Fibroblast of pulmonary artery (primary cell): ENCODE measurements around the gene GGT7.
"Not testable (repeated sequence)": the region's sequence is repeated elsewhere in the genome, so short reads cannot be mapped to it uniquely, and the experiment has no call there.

ENCODE experiments used
- DNase-seq: peaks from one replicate; pipeline ENCODE4 v3.0.0-alpha.2; 2010; ENCODE audit warnings: low read depth
- H3K4me3 ChIP-seq: replicated peaks from 2 replicates; pipeline ENCODE4 v1.5.1; 2011; ENCODE audit warnings: low read depth, mild to moderate bottlenecking, control low read depth, low read length, moderate library complexity
- CTCF ChIP-seq: IDR thresholded peaks from 2 replicates; pipeline ENCODE4 v1.5.1; 2011; ENCODE audit warnings: mild to moderate bottlenecking, control low read depth, low read length, inconsistent platforms; ENCODE audit errors: missing control alignments

GGT7 gene

GRCh38 chr20:34815636-34816035, 57.0 kb downstream of the GGT7 start:
- no peak overlapping the region for H3K4me3 ChIP-seq
- DNase-seq, result no peak

GRCh38 chr20:34808583-34808982, 64.1 kb downstream of the GGT7 start:
- no peak for TF ChIP-seq CTCF
- H3K4me3 ChIP-seq, result no peak overlapping the region
- DNase-seq, result no peak

More at GRCh38 chr20:34815636-34816035, 57.0 kb downstream of the GGT7 start:
- TF ChIP-seq CTCF, result no peak

GRCh38 chr20:34807944-34808465, 64.7 kb downstream of the GGT7 start:
- not testable (repeated sequence) for DNase-seq, H3K4me3 ChIP-seq

- no peak for TF ChIP-seq CTCF
- DNase-seq, result no peak
Observed at GRCh38 chr20:34806255-34806654, 66.4 kb downstream of the GGT7 start.

GRCh38 chr20:34798871-34799270, 73.8 kb downstream of the GGT7 start:
- no peak for TF ChIP-seq CTCF
- DNase-seq, result no peak
- no peak overlapping the region for H3K4me3 ChIP-seq

More at GRCh38 chr20:34806255-34806654, 66.4 kb downstream of the GGT7 start:
- no peak overlapping the region for H3K4me3 ChIP-seq

- no peak overlapping the region for H3K4me3 ChIP-seq
- TF ChIP-seq CTCF, result no peak
- no peak for DNase-seq
Observed at GRCh38 chr20:34798328-34798727, 74.3 kb downstream of the GGT7 start.

GRCh38 chr20:34797012-34797995, 75.4 kb downstream of the GGT7 start:
- no peak for TF ChIP-seq CTCF
- no peak overlapping the region for H3K4me3 ChIP-seq
- DNase-seq, result no peak
